GM08714 (cell line): Measurements from ENCODE around the gene HHLA2.
"Not testable (repeated sequence)": the region's sequence is repeated elsewhere in the genome, so short reads cannot be mapped to it uniquely, and the experiment has no call there.

Source experiments
- H3K4me3 ChIP-seq: fragments of 200-500 bp; sonication (Bioruptor generic); 2 replicates; pipeline ENCODE4 v1.5.1; 2014; ENCODE audit warnings: mild to moderate bottlenecking, low read length, inconsistent platforms
- ZNF274 ChIP-seq: IDR thresholded peaks from 2 replicates; pipeline ENCODE4 v1.6.1; 2012; ENCODE audit warnings: mild to moderate bottlenecking, low read depth, low read length

The HHLA2 gene

GRCh38 chr3:108296239-108296638 is at the start of gene HHLA2:
Gene HHLA2, plus strand, starts transcription at chr3:108296548. Its CDS starts 55,266 bp downstream, at chr3:108351814.
- no peak within 1 kb of the TSS for H3K4me3 ChIP-seq
- no peak for TF ChIP-seq ZNF274

- H3K4me3 ChIP-seq = no peak overlapping the region
- TF ChIP-seq ZNF274 = no peak
These were observed 45.7 kb upstream of the HHLA2 start for GRCh38 chr3:108250626-108251025.

GRCh38 chr3:108251265-108251664 is 45.1 kb upstream of the HHLA2 start:
- no peak for TF ChIP-seq ZNF274
- H3K4me3 ChIP-seq = no peak overlapping the region

- H3K4me3 ChIP-seq = no peak overlapping the region
- TF ChIP-seq ZNF274 = no peak
These were observed 44.5 kb upstream of the HHLA2 start for GRCh38 chr3:108251844-108252243.

GRCh38 chr3:108255131-108255530 is 41.2 kb upstream of the HHLA2 start:
- H3K4me3 ChIP-seq = no peak overlapping the region
- TF ChIP-seq ZNF274 = no peak

GRCh38 chr3:108264534-108265298 is 31.6 kb upstream of the HHLA2 start:
- H3K4me3 ChIP-seq = not testable (repeated sequence)

GRCh38 chr3:108268235-108268634 is 28.1 kb upstream of the HHLA2 start:
- H3K4me3 ChIP-seq = not testable (repeated sequence)

- no peak overlapping the region for H3K4me3 ChIP-seq
- TF ChIP-seq ZNF274 = no peak
These were observed 24.7 kb upstream of the HHLA2 start for GRCh38 chr3:108271626-108272025.

- not testable (repeated sequence) for H3K4me3 ChIP-seq
These were observed 17.3 kb upstream of the HHLA2 start for GRCh38 chr3:108279066-108279465.

- no peak for TF ChIP-seq ZNF274
These were observed 15.9 kb upstream of the HHLA2 start for GRCh38 chr3:108280476-108280875.

GRCh38 chr3:108281670-108282069 is 14.7 kb upstream of the HHLA2 start:
- no peak overlapping the region for H3K4me3 ChIP-seq
- no peak for TF ChIP-seq ZNF274

More at GRCh38 chr3:108280476-108280875, 15.9 kb upstream of the HHLA2 start:
- H3K4me3 ChIP-seq = no peak overlapping the region

GRCh38 chr3:108283006-108283405 is 13.3 kb upstream of the HHLA2 start:
- no peak overlapping the region for H3K4me3 ChIP-seq

GRCh38 chr3:108283989-108284388 is 12.4 kb upstream of the HHLA2 start:
- no peak overlapping the region for H3K4me3 ChIP-seq
- no peak for TF ChIP-seq ZNF274

More at GRCh38 chr3:108283006-108283405, 13.3 kb upstream of the HHLA2 start:
- TF ChIP-seq ZNF274 = no peak

- no peak overlapping the region for H3K4me3 ChIP-seq
- no peak for TF ChIP-seq ZNF274
These were observed 11.2 kb upstream of the HHLA2 start for GRCh38 chr3:108285176-108285575.

- TF ChIP-seq ZNF274 = no peak
- no peak overlapping the region for H3K4me3 ChIP-seq
These were observed 9.2 kb upstream of the HHLA2 start for GRCh38 chr3:108287146-108287545.

- not testable (repeated sequence) for H3K4me3 ChIP-seq
These were observed 8.2 kb upstream of the HHLA2 start for GRCh38 chr3:108288193-108288592.
